ENCODE data around the gene NNAT. TPM values are rescaled to one million over a fixed set of nuclear protein-coding genes. Genes with fewer than 3 reads are reported as not detected.

Gene NNAT
- total RNA-seq, 3 donors from 2014 or later (not counting 1 experiment from before 2014, with no cell fraction given), result not detected

- H3K4me3 ChIP-seq (ENCODE audit: low read length), result no peak overlapping the region
- ATAC-seq, result no peak
- DNase-seq, result no peak
- Mint-ChIP-seq H3K4me1 (no peaks in the 10 kb centered on the region), H3K27ac (no peak overlapping the region), H3K36me3 (no peaks in the 10 kb centered on the region), H3K27me3 (ENCODE audit: low read depth in 2 of 2) (no peaks in the 10 kb centered on the region), H3K9me3 (no peaks in the 10 kb centered on the region), H3K4me3 (no peak overlapping the region)
- peaks cover 8% of the 10 kb centered on the region for H3K36me3 ChIP-seq (ENCODE audit: control insufficient read depth, insufficient read depth, low read length)
- H3K4me1 ChIP-seq (ENCODE audit: control insufficient read depth, insufficient read depth, low read length), result peaks cover 3% of the 10 kb centered on the region
- no peak overlapping the region for H3K27ac ChIP-seq (ENCODE audit: low read length)
- no peak for TF ChIP-seq CTCF (IDR thresholded peaks at IDR 0.05)
- 63% methylated on average over 3 of the region's 3 CpGs for WGBS (ENCODE audit: insufficient coverage)
- H3K27me3 ChIP-seq (ENCODE audit: control insufficient read depth, insufficient read depth, low read length), result no peaks in the 10 kb centered on the region
- intact Hi-C loops (cut with micrococcal nuclease), result no loop called here
- H3K9me3 ChIP-seq (ENCODE audit: control insufficient read depth, insufficient read depth, low read length), result no peaks in the 10 kb centered on the region
Observed at GRCh38 chr20:37504404-37505096, 16.5 kb upstream of the NNAT start.

GRCh38 chr20:37505263-37506151, 15.5 kb upstream of the NNAT start:
- no peak for DNase-seq
- Histone ChIP-seq H3K36me3 (ENCODE audit: control insufficient read depth, insufficient read depth, low read length) (peaks cover 8% of the 10 kb centered on the region), H3K9me3 (ENCODE audit: control insufficient read depth, insufficient read depth, low read length) (no peaks in the 10 kb centered on the region), H3K27me3 (ENCODE audit: control insufficient read depth, insufficient read depth, low read length) (no peaks in the 10 kb centered on the region), H3K27ac (ENCODE audit: low read length) (no peak overlapping the region), H3K4me3 (ENCODE audit: low read length) (no peak overlapping the region), H3K4me1 (ENCODE audit: control insufficient read depth, insufficient read depth, low read length) (peaks cover 3% of the 10 kb centered on the region)
- no peak for ATAC-seq
- H3K27me3 Mint-ChIP-seq (ENCODE audit: low read depth in 2 of 2), result no peaks in the 10 kb centered on the region
- H3K9me3 Mint-ChIP-seq, result no peaks in the 10 kb centered on the region
- H3K4me3 Mint-ChIP-seq, result no peak overlapping the region
- H3K27ac Mint-ChIP-seq, result no peak overlapping the region
- H3K4me1 Mint-ChIP-seq, result peaks cover 2 to 4% of the 10 kb centered on the region in 2 donors
- WGBS (ENCODE audit: insufficient coverage), result 91% methylated on average over 7 of the region's 7 CpGs
- intact Hi-C loops (cut with micrococcal nuclease), result no loop called here
- no peak for TF ChIP-seq CTCF (IDR thresholded peaks at IDR 0.05)
- H3K36me3 Mint-ChIP-seq, result no peaks in the 10 kb centered on the region

GRCh38 chr20:37506152-37506725, 14.8 kb upstream of the NNAT start:
- no peak overlapping the region for H3K27ac Mint-ChIP-seq
- Histone ChIP-seq H3K4me1 (ENCODE audit: control insufficient read depth, insufficient read depth, low read length) (peaks cover 3% of the 10 kb centered on the region), H3K9me3 (ENCODE audit: control insufficient read depth, insufficient read depth, low read length) (no peaks in the 10 kb centered on the region), H3K27me3 (ENCODE audit: control insufficient read depth, insufficient read depth, low read length) (no peaks in the 10 kb centered on the region), H3K36me3 (ENCODE audit: control insufficient read depth, insufficient read depth, low read length) (peaks cover 8% of the 10 kb centered on the region), H3K27ac (ENCODE audit: low read length) (no peak overlapping the region), H3K4me3 (ENCODE audit: low read length) (no peak overlapping the region)
- WGBS (ENCODE audit: insufficient coverage), result 91% methylated on average over 4 of the region's 4 CpGs
- H3K9me3 Mint-ChIP-seq, result no peaks in the 10 kb centered on the region
- no peaks in the 10 kb centered on the region for H3K36me3 Mint-ChIP-seq
- no peaks in the 10 kb centered on the region for H3K27me3 Mint-ChIP-seq (ENCODE audit: low read depth in 2 of 2)
- ATAC-seq, result no peak
- no peak for TF ChIP-seq CTCF (IDR thresholded peaks at IDR 0.05)
- no peak overlapping the region for H3K4me3 Mint-ChIP-seq
- H3K4me1 Mint-ChIP-seq, result peaks cover 5 to 7% of the 10 kb centered on the region in 2 donors
- intact Hi-C loops (cut with micrococcal nuclease), result no loop called here
- no peak for DNase-seq
